IMR-90 (cell line): ENCODE measurements around the gene OR52I1. TPM values are rescaled to one million over a fixed set of nuclear protein-coding genes. Genes with fewer than 3 reads are reported as not detected.

Experiments used
- ATAC-seq: fragments of 200-7000 bp; cut with Tn5 transposase; 2 replicates; pipeline ENCODE4 v1.9.1; 2020; ENCODE audit warnings: low read depth, mild to moderate bottlenecking, moderate library complexity
- BruUV-seq: library from RNA; stranded (reverse); fragments of 400-500 nt; replicated peaks from 2 replicates; lab custom pipeline; 2021; lab: Mats Ljungman, UMichigan
- CTCF ChIA-PET: fragments of 300-600 bp; formaldehyde crosslinking; extraction: SDS; loops from one replicate; lab custom pipeline; 2021; ENCODE audit warnings: antibody characterized with exemption; lab: Yijun Ruan, JAX
- POLR2A ChIA-PET: fragments of 300-600 bp; sonication (Branson Sonifier 250); formaldehyde crosslinking; loops from one replicate; lab custom pipeline; 2022; ENCODE audit warnings: antibody characterized with exemption; ENCODE audit not compliant: unreplicated experiment; lab: Charles Lee
- DNase-seq: peaks from one replicate; pipeline ENCODE4 v3.0.0; 2013
- H2AFZ ChIP-seq: replicated peaks from 2 replicates; pipeline ENCODE3; 2013; ENCODE audit warnings: low read length, mild to moderate bottlenecking; ENCODE audit not compliant: poor library complexity
- H2AK5ac ChIP-seq: 2 replicates; pipeline ENCODE4 v1.6.1; 2013; ENCODE audit warnings: low read depth, low read length, inconsistent platforms
- H2AK9ac ChIP-seq: replicated peaks from 2 replicates; pipeline ENCODE3; 2013; ENCODE audit warnings: mild to moderate bottlenecking, low read depth, low read length, moderate library complexity; ENCODE audit not compliant: poor library complexity
- H2BK120ac ChIP-seq: 2 replicates; pipeline ENCODE4 v1.6.1; 2013; ENCODE audit warnings: low read depth, low read length, inconsistent platforms
- H2BK15ac ChIP-seq: 3 replicates; pipeline ENCODE4 v1.6.1; 2013; ENCODE audit warnings: low read depth, low read length, inconsistent platforms
- H2BK20ac ChIP-seq: 2 replicates; pipeline ENCODE4 v1.6.1; 2013; ENCODE audit warnings: low read depth, mild to moderate bottlenecking, inconsistent platforms, low read length, moderate library complexity
- H2BK5ac ChIP-seq: 2 replicates; pipeline ENCODE4 v1.6.1; 2013; ENCODE audit warnings: mild to moderate bottlenecking, low read depth, low read length, inconsistent platforms; ENCODE audit not compliant: poor library complexity, severe bottlenecking
- H3K14ac ChIP-seq: replicated peaks from 2 replicates; pipeline ENCODE4 v1.6.1; 2013; ENCODE audit warnings: low read depth, low read length, inconsistent platforms
- H3K18ac ChIP-seq: 2 replicates; pipeline ENCODE4 v1.6.1; 2013; ENCODE audit warnings: low read depth, low read length, control low read depth
- H3K23ac ChIP-seq: 2 replicates; pipeline ENCODE4 v1.6.1; 2013; ENCODE audit warnings: low read depth, low read length, inconsistent platforms
- H3K27ac ChIP-seq: 2 replicates; pipeline ENCODE4 v1.5.1; 2013; ENCODE audit warnings: mild to moderate bottlenecking, control low read depth, low read length; ENCODE audit not compliant: insufficient read depth
- H3K27me3 ChIP-seq: 2 replicates; pipeline ENCODE4 v1.6.1; 2013; ENCODE audit warnings: low read length; ENCODE audit not compliant: control insufficient read depth, insufficient read depth
- H3K36me3 ChIP-seq: 2 replicates; pipeline ENCODE4 v1.6.1; 2013; ENCODE audit warnings: low read length, mixed read lengths; ENCODE audit not compliant: control insufficient read depth, insufficient read depth
- H3K4ac ChIP-seq: 2 replicates; pipeline ENCODE4 v1.6.1; 2013; ENCODE audit warnings: low read depth, low read length, inconsistent platforms
- H3K4me1 ChIP-seq: 2 replicates; pipeline ENCODE4 v1.6.1; 2013; ENCODE audit warnings: low read length, mixed read lengths; ENCODE audit not compliant: control insufficient read depth, insufficient read depth
- H3K4me2 ChIP-seq: 2 replicates; pipeline ENCODE4 v1.6.1; 2013; ENCODE audit warnings: low read depth, mild to moderate bottlenecking, control low read depth, low read length, moderate library complexity
- H3K4me3 ChIP-seq: 2 replicates; pipeline ENCODE4 v1.5.1; 2013; ENCODE audit warnings: low read depth, mild to moderate bottlenecking, control low read depth, low read length, moderate library complexity; ENCODE audit not compliant: insufficient read depth
- H3K56ac ChIP-seq: 2 replicates; pipeline ENCODE4 v1.6.1; 2013; ENCODE audit warnings: low read length, inconsistent platforms; ENCODE audit not compliant: insufficient read depth; ENCODE audit errors: extremely low read depth
- H3K79me1 ChIP-seq, 2 experiments: 2 replicates each; pipeline ENCODE4 v1.6.1; 2013; ENCODE audit warnings: low read length in 2 of 2, inconsistent platforms in 1 of 2, low read depth in 1 of 2
- H3K9ac ChIP-seq: 2 replicates; pipeline ENCODE4 v1.6.1; 2013; ENCODE audit warnings: low read depth, low read length, control low read depth
- H3K9me1 ChIP-seq: 2 replicates; pipeline ENCODE4 v1.6.1; 2013; ENCODE audit warnings: low read length, inconsistent platforms; ENCODE audit not compliant: insufficient read depth
- H3K9me3 ChIP-seq: 2 replicates; pipeline ENCODE4 v1.6.1; 2013; ENCODE audit warnings: low read length; ENCODE audit not compliant: control insufficient read depth, insufficient read depth
- H4K20me1 ChIP-seq: 2 replicates; pipeline ENCODE4 v1.6.1; 2013; ENCODE audit warnings: low read length, inconsistent platforms; ENCODE audit not compliant: insufficient read depth
- H4K5ac ChIP-seq: 2 replicates; pipeline ENCODE4 v1.6.1; 2013; ENCODE audit warnings: mild to moderate bottlenecking, low read depth, low read length, control low read depth
- H4K8ac ChIP-seq, 2 experiments: 2 replicates each; pipeline ENCODE4 v1.6.1; 2013; ENCODE audit warnings: low read depth in 2 of 2, low read length in 2 of 2, control low read depth in 1 of 2, inconsistent platforms in 1 of 2
- H4K91ac ChIP-seq: 2 replicates; pipeline ENCODE4 v1.6.1; 2013; ENCODE audit warnings: low read depth, low read length, inconsistent platforms; ENCODE audit not compliant: insufficient read depth
- BHLHE40 ChIP-seq: fragments of 150-350 bp; IDR thresholded peaks from 2 replicates; pipeline ENCODE4 v1.6.1; 2016; ENCODE audit warnings: mild to moderate bottlenecking, low read depth, low read length
- CEBPB ChIP-seq: IDR thresholded peaks from 2 replicates; pipeline ENCODE4 v1.6.1; 2012; ENCODE audit warnings: low read depth, low read length, improper control_type of control experiment
- CHD1 ChIP-seq: IDR thresholded peaks from 2 replicates; pipeline ENCODE4 v1.6.1; 2012; ENCODE audit warnings: low read depth, low read length, improper control_type of control experiment
- FOS ChIP-seq: fragments of 150-350 bp; IDR thresholded peaks from 2 replicates; pipeline ENCODE4 v1.6.1; 2016; ENCODE audit warnings: low read depth, low read length
- MAFK ChIP-seq: IDR thresholded peaks from 2 replicates; pipeline ENCODE4 v1.6.1; 2012; ENCODE audit warnings: low read depth, low read length, improper control_type of control experiment
- MAZ ChIP-seq: IDR thresholded peaks from 2 replicates; pipeline ENCODE4 v1.6.1; 2012; ENCODE audit warnings: low read depth, mild to moderate bottlenecking, low read length, improper control_type of control experiment, moderate library complexity, borderline replicate concordance
- MXI1 ChIP-seq: IDR thresholded peaks from 2 replicates; pipeline ENCODE4 v1.6.1; 2012; ENCODE audit warnings: low read depth, mild to moderate bottlenecking, low read length, moderate library complexity, borderline replicate concordance
- NFE2L2 ChIP-seq: fragments of 150-350 bp; IDR thresholded peaks from 2 replicates; pipeline ENCODE4 v1.6.1; 2016; ENCODE audit warnings: low read depth, mild to moderate bottlenecking, low read length
- RAD21 ChIP-seq: IDR thresholded peaks from 2 replicates; pipeline ENCODE4 v1.6.1; 2012; ENCODE audit warnings: low read length, improper control_type of control experiment
- RCOR1 ChIP-seq: IDR thresholded peaks from 2 replicates; pipeline ENCODE4 v1.6.1; 2012; ENCODE audit warnings: mild to moderate bottlenecking, low read length, improper control_type of control experiment; ENCODE audit not compliant: insufficient replicate concordance
- RFX5 ChIP-seq: IDR thresholded peaks from 2 replicates; pipeline ENCODE4 v1.8.0; 2012; ENCODE audit warnings: low read depth, mild to moderate bottlenecking, low read length, moderate library complexity
- SMC3 ChIP-seq: fragments of 150-350 bp; IDR thresholded peaks from 2 replicates; pipeline ENCODE4 v1.6.1; 2016; ENCODE audit warnings: low read depth, mild to moderate bottlenecking, antibody characterized with exemption, low read length, moderate library complexity
- WGBS, 2 experiments: methylation state at CpG; one replicate each; pipeline versions ENCODE4 v1.1.5 to v1.1.7; 2013; ENCODE audit warnings: missing lambda C conversion rate in 2 of 2; ENCODE audit not compliant: insufficient read length in 1 of 2; ENCODE audit errors: extremely low coverage in 2 of 2; 5-methylcytosine and 5-hydroxymethylcytosine counted together
- dilution Hi-C: fragments of 300-500 bp; cut with HindIII; formaldehyde crosslinking; loops from one replicate; pipeline ENCODE4 v1.14.3; 2018; ENCODE audit warnings: low sequenced_read_pairs; ENCODE audit not compliant: unreplicated experiment
- in situ Hi-C: fragments of 300-500 bp; cut with MboI; formaldehyde crosslinking; loops from 3 replicates; pipeline ENCODE4 v1.14.3; 2019; ENCODE audit warnings: low sequenced_read_pairs, inconsistent platforms, mixed read lengths
- intact Hi-C: fragments of 100-400 bp; cut with micrococcal nuclease; formaldehyde crosslinking; loops from 2 replicates; pipeline ENCODE4 v1.10.0; 2022
- polyA plus RNA-seq, 3 experiments: library from polyadenylated mRNA; depleted of rRNA; stranded (reverse); fragments of >200 nt; gene quantifications; 2 replicates each; pipeline ENCODE4 v1.2.3, GENCODE V29; 2012; ENCODE audit warnings: low replicate concordance in 1 of 3
- total RNA-seq: library from RNA; depleted of rRNA; stranded (reverse); fragments of >200 nt; gene quantifications from 2 replicates; pipeline ENCODE4 v1.2.3, GENCODE V29; 2012
- TF ChIP-seq, protein P1 (sequence below): fragments of 150-350 bp; IDR thresholded peaks from 2 replicates; pipeline ENCODE4 v1.6.1; 2016; ENCODE audit warnings: low read depth, mild to moderate bottlenecking, low read length, moderate library complexity, borderline replicate concordance
- TF ChIP-seq, protein P2 (sequence below): conservative IDR thresholded peaks from 2 replicates; pipeline ENCODE4 v1.5.1; 2012; ENCODE audit warnings: mild to moderate bottlenecking, low read depth, low read length, improper control_type of control experiment

The OR52I1 gene
- total and polyA plus RNA-seq, 2 of the 4 experiments (the other 2 are of a cell fraction) = not detected

DNA sequence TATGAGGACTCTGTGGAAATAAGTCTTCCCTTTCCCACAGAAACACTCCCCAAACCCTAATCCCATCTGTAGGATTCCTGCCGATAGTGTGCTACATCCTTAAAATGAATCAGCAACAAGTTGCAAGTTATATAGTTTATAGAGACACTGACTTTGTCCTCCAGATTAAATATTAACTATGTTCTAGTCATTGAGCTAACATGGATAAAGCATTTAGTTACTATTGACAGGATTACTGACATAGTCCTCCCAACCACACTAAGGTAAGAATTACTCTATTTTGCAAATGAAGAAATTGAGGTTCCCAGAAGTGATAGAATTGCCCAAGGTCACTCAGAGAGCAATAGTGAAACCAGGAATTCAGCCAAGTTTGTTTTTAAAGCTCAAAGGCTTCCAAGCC, 47.0 kb upstream of the OR52I1 start:
- no peak overlapping the region for H2AFZ ChIP-seq
- no peak overlapping the region for H3K4me3 ChIP-seq
- H3K9me3 ChIP-seq = no peaks in the 10 kb centered on the region
- H4K8ac ChIP-seq = no peak overlapping the region
- H3K27ac ChIP-seq = no peak overlapping the region
- H2BK15ac ChIP-seq = no peak overlapping the region
- H2BK20ac ChIP-seq = no peak overlapping the region
- H3K9me1 ChIP-seq = no peaks in the 10 kb centered on the region
- DNase-seq (no peak), ATAC-seq (no peak)
- WGBS, 2 experiments = no CpG with 5 or more reads among the region's 1 CpG
- no peak overlapping the region for H2AK5ac ChIP-seq
- H3K27me3 ChIP-seq = no peaks in the 10 kb centered on the region
- TF ChIP-seq RCOR1 (no peak), NFE2L2 (no peak), MAZ (no peak), FOS (no peak), RFX5 (no peak), BHLHE40 (no peak), SMC3 (no peak), CHD1 (no peak), RAD21 (no peak), MAFK (no peak), CEBPB (no peak), MXI1 (no peak)
- TF ChIP-seq, protein P1, sequence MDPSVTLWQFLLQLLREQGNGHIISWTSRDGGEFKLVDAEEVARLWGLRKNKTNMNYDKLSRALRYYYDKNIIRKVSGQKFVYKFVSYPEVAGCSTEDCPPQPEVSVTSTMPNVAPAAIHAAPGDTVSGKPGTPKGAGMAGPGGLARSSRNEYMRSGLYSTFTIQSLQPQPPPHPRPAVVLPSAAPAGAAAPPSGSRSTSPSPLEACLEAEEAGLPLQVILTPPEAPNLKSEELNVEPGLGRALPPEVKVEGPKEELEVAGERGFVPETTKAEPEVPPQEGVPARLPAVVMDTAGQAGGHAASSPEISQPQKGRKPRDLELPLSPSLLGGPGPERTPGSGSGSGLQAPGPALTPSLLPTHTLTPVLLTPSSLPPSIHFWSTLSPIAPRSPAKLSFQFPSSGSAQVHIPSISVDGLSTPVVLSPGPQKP = no peak
- TF ChIP-seq, protein P2, sequence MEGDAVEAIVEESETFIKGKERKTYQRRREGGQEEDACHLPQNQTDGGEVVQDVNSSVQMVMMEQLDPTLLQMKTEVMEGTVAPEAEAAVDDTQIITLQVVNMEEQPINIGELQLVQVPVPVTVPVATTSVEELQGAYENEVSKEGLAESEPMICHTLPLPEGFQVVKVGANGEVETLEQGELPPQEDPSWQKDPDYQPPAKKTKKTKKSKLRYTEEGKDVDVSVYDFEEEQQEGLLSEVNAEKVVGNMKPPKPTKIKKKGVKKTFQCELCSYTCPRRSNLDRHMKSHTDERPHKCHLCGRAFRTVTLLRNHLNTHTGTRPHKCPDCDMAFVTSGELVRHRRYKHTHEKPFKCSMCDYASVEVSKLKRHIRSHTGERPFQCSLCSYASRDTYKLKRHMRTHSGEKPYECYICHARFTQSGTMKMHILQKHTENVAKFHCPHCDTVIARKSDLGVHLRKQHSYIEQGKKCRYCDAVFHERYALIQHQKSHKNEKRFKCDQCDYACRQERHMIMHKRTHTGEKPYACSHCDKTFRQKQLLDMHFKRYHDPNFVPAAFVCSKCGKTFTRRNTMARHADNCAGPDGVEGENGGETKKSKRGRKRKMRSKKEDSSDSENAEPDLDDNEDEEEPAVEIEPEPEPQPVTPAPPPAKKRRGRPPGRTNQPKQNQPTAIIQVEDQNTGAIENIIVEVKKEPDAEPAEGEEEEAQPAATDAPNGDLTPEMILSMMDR = no peak
- dilution Hi-C loops = no loop called here
- H2AK9ac ChIP-seq = no peak overlapping the region
- H2BK120ac ChIP-seq = no peak overlapping the region
- H3K56ac ChIP-seq = no peak overlapping the region
- H3K9ac ChIP-seq = no peak overlapping the region
- in situ Hi-C loops = no loop called here
- H3K14ac ChIP-seq = no peak overlapping the region
- no peaks in the 10 kb centered on the region for H3K36me3 ChIP-seq
- H3K4me1 ChIP-seq = no peaks in the 10 kb centered on the region
- H3K4ac ChIP-seq = no peak overlapping the region
- no peaks in the 10 kb centered on the region for H4K20me1 ChIP-seq
- no peak overlapping the region for H4K91ac ChIP-seq
- BruUV-seq = no TSS peak
- intact Hi-C loops = no loop called here
- no peak overlapping the region for H3K23ac ChIP-seq
- no peak overlapping the region for H4K5ac ChIP-seq
- H2BK5ac ChIP-seq = no peak overlapping the region
- ChIA-PET CTCF (no interaction called here), POLR2A (no interaction called here)
- H3K79me1 ChIP-seq = no peaks in the 10 kb centered on the region
- no peak overlapping the region for H3K18ac ChIP-seq
- H3K4me2 ChIP-seq = no peak overlapping the region
